ENCODE results near the gene NUCB2. TPM values are rescaled to one million over a fixed set of nuclear protein-coding genes. Genes with fewer than 3 reads are reported as not detected.

NUCB2 gene
- total and polyA plus RNA-seq, 2 donors (not counting 3 experiments of a cell fraction or from before 2014, with no cell fraction given) = 41.9 to 114 TPM

DNA sequence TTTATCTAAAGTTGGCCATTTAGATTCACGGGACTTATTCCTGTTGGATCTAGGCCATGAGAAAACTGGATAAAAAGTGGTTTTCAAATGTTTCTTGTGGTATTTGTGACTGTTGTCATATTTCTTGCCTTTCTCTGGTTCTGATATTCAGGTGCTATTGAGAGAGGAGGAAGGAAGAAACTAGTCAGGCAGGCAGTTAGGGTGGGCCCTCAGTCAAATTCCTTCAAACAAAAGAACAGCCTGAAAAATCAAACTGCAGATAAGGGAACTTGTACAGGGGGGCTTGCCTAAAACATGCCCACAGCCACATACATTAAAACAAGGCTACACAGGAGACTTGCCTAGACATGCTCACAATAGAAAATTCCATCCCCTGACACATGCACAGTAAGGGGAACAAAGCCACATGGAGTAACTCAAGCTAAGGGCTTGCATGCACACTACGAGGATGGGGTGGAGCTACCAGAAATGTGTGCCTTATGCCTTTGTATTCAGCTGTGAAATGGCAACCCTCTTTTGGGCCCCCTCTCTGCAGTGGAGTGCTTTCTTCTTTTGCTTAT, 93.2 kb downstream of the NUCB2 start:
- no peak overlapping the region for H2AFZ ChIP-seq (ENCODE audit: low read depth, low read length)
- H3K27me3 ChIP-seq (ENCODE audit: control insufficient read depth in 2 of 2, insufficient read depth in 2 of 2, low read length in 2 of 2) = no peaks in the 10 kb centered on the region
- CTCF ChIA-PET = no interaction called here
- POLR2A ChIA-PET = no interaction called here
- intact Hi-C loops (cut with micrococcal nuclease) (no loop called here), dilution Hi-C loops (cut with MboI; ENCODE audit: extremely low pct_ligation_motif_present, low sequenced_read_pairs) (no loop called here)
- DNase-seq (ENCODE audit: low read depth, low spot score) = no peak
- TF ChIP-seq, protein P1, sequence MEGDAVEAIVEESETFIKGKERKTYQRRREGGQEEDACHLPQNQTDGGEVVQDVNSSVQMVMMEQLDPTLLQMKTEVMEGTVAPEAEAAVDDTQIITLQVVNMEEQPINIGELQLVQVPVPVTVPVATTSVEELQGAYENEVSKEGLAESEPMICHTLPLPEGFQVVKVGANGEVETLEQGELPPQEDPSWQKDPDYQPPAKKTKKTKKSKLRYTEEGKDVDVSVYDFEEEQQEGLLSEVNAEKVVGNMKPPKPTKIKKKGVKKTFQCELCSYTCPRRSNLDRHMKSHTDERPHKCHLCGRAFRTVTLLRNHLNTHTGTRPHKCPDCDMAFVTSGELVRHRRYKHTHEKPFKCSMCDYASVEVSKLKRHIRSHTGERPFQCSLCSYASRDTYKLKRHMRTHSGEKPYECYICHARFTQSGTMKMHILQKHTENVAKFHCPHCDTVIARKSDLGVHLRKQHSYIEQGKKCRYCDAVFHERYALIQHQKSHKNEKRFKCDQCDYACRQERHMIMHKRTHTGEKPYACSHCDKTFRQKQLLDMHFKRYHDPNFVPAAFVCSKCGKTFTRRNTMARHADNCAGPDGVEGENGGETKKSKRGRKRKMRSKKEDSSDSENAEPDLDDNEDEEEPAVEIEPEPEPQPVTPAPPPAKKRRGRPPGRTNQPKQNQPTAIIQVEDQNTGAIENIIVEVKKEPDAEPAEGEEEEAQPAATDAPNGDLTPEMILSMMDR (IDR thresholded peaks at IDR 0.05; ENCODE audit: extremely low read depth in 1 of 2, insufficient read depth in 1 of 2, low read depth in 1 of 2, low read length in 2 of 2) = no peak
- TF ChIP-seq FOS (IDR thresholded peaks at IDR 0.05; ENCODE audit: borderline replicate concordance, insufficient read depth, low read length) (no peak), POLR2A (IDR thresholded peaks at IDR 0.05; ENCODE audit: low read depth, low read length) (no peak), MYC (IDR thresholded peaks at IDR 0.05; ENCODE audit: low read depth, low read length) (no peak), JUN (IDR thresholded peaks at IDR 0.05; ENCODE audit: borderline replicate concordance, insufficient read depth, insufficient read length, low read depth) (no peak), EZH2 (IDR thresholded peaks at IDR 0.05; ENCODE audit: borderline replicate concordance, low read depth, low read length, severe bottlenecking) (no peak), POLR2AphosphoS5 (IDR thresholded peaks at IDR 0.05; ENCODE audit: insufficient read depth, low read depth, low read length) (no peak), GATA2 (IDR thresholded peaks at IDR 0.05; ENCODE audit: insufficient read depth, insufficient read length, low read depth, low read length) (no peak)
- TF ChIP-seq, protein P2, sequence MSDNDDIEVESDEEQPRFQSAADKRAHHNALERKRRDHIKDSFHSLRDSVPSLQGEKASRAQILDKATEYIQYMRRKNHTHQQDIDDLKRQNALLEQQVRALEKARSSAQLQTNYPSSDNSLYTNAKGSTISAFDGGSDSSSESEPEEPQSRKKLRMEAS (IDR thresholded peaks at IDR 0.05; ENCODE audit: insufficient read depth, insufficient read length) = no peak
- H3K27ac ChIP-seq (ENCODE audit: insufficient read depth, low read depth, low read length) = no peak overlapping the region
- BruUV-seq (replicated peaks) = no TSS peak
- H3K4me1 ChIP-seq (ENCODE audit: control insufficient read depth, extremely low read depth, insufficient read depth, low read length) = no peaks in the 10 kb centered on the region
- H3K9me1 ChIP-seq (replicated peaks; ENCODE audit: control insufficient read depth, extremely low read depth, insufficient read depth, low read length) = no peaks in the 10 kb centered on the region
- H3K4me2 ChIP-seq (ENCODE audit: insufficient read depth, low read length) = no peak overlapping the region
- peaks cover 0 to 2% of the 10 kb centered on the region in 2 experiments for H3K36me3 ChIP-seq (ENCODE audit: control insufficient read depth in 2 of 2, extremely low read depth in 1 of 2, insufficient read depth in 2 of 2, low read length in 2 of 2)
- H3K9me3 ChIP-seq (replicated peaks; ENCODE audit: control insufficient read depth, insufficient read depth, low read length) = peaks cover 13% of the 10 kb centered on the region
- H3K4me3 ChIP-seq (replicated peaks in 1 of 3; ENCODE audit: insufficient read depth in 1 of 3, low read depth in 1 of 3, low read length in 3 of 3) = no peak overlapping the region
- H3K9ac ChIP-seq (replicated peaks; ENCODE audit: extremely low read depth, insufficient read depth, low read length) = no peak overlapping the region
- FAIRE-seq = no peak
- no peaks in the 10 kb centered on the region for H4K20me1 ChIP-seq (replicated peaks; ENCODE audit: control insufficient read depth, extremely low read depth, insufficient read depth, low read length)
- no peaks in the 10 kb centered on the region for H3K79me2 ChIP-seq (ENCODE audit: control insufficient read depth, insufficient read depth, low read length)
